Frontal cortex (tissue), 4 donors: ENCODE results near the gene CNTN5. TPM values are rescaled to one million over a fixed set of nuclear protein-coding genes. Genes with fewer than 3 reads are reported as not detected.

Source experiments
- DNase-seq, 2 donors: peaks; one replicate each; pipeline ENCODE4 v3.0.0; 2012; ENCODE audit warnings: low spot score in 2 of 2
- FAIRE-seq: peaks from 2 replicates; lab custom pipeline; 2012; peaks lifted over from hg19 to GRCh38; lab: Jason Lieb, UNC
- total RNA-seq: library from RNA; depleted of rRNA; stranded (reverse); fragments of >200 nt; gene quantifications from one replicate; pipeline ENCODE4 v1.2.3, GENCODE V29; 2014
- donor health status: control.
- donor health status: control.
- donor health status: control.

The CNTN5 gene
- total RNA-seq, 1 donor from 2014 or later, result 17.9 TPM

DNA sequence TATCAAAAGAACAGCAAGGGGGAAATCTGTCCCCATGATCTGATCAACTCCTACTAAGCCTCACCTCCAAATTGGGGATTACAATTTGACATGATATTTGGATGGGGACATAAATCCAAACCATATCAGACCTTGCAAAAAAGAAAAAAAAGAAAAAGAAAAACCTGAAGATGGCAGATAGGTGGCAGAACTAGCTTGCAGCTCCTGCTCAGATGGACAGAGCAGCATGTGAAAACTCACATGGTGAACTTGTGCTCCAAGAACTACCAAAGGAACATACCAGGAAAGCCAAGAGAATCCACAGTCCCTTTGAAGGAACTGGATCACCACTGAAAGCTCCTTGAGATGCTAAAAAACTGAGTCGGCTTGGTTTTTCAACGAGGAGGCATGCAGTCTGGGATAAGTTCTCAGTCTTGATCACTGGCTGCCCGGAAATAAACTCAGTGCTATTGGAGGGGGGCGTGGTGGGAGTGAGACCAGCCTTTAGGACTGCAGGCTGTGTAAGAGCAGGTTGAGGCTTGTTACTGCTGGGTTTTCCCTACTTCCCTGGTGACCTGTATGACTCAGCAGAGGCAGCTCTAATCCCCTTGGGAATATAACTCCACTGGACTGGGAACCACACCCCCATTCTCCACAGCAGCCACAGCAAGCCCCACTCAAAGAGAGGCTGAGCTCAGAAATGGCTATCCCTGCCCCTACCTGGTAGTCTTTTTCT is 1308.0 kb downstream of the CNTN5 start:
- FAIRE-seq (no peak), DNase-seq (no peak)

DNA sequence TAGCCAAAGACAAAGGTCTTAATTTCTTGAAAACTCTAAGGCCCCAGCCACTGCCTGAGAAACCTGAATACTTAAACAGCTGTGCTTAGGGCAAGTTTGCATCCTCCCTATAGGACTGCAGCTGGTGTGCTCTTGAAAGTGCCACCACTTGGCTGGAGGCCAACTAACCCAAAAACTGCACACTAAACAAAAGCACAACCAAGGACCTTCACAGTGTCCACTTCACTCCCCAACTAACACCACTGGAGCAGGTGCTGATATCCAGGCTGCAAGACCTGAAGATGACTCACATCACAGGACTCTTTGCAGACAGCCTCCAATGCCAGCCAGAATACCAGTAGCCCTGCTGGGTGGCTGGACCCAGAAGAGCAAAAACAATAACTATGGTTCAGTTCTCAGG is 1308.6 kb downstream of the CNTN5 start:
- no peak for DNase-seq
- FAIRE-seq, result no peak

DNA sequence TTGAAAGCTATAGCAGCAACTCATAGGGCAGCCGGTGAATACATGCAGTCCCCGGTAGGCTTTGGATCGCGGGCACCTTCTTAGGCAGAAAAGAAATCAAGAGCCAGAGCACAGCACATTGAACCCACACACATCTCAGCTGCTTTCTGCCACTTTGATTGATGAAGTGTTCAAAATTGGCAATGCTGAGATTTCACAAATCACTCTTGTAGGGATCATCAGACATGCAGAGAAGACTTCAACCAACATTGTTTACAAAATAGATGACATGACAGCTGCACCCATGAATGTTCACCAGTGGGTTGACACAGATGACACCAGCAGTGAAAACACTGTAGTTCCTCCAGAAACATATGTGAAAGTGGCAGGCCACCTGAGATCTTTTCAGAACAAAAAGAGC is 1316.1 kb downstream of the CNTN5 start:
- no peak for FAIRE-seq
- no peak for DNase-seq

DNA sequence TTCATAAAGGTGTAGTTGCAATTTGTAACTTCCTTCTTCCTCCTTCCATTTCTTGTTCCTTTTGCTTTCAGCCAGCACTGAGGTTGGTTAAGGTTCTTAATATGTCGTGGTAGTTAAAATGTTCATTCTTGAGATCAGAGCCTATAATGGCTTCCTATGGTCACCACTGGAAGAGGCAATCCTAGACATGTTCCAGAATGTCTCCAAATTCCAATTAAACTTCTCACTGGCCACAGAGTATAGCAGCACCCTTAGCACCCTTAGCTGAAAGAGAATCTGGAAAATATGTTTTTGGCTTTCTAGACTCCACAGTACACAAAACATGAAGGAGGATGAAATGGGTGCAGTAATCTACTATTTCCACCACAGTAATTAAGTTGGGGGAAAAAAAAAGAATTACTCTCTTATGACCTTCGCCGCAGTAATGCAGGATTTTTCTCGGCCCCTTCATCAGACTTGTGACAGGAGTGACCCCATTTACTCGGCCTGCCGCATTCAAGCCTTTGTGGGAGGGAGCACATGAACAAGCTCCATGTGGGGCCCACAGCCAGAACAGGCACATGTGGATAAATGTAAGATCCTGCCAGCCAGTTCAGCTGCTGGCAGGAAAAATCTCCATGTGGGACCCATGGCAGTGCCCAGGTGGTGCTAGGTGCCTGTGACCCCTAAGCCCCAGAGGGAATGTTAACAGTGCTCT is 1317.5 kb downstream of the CNTN5 start:
- no peak for FAIRE-seq
- DNase-seq, result no peak

DNA sequence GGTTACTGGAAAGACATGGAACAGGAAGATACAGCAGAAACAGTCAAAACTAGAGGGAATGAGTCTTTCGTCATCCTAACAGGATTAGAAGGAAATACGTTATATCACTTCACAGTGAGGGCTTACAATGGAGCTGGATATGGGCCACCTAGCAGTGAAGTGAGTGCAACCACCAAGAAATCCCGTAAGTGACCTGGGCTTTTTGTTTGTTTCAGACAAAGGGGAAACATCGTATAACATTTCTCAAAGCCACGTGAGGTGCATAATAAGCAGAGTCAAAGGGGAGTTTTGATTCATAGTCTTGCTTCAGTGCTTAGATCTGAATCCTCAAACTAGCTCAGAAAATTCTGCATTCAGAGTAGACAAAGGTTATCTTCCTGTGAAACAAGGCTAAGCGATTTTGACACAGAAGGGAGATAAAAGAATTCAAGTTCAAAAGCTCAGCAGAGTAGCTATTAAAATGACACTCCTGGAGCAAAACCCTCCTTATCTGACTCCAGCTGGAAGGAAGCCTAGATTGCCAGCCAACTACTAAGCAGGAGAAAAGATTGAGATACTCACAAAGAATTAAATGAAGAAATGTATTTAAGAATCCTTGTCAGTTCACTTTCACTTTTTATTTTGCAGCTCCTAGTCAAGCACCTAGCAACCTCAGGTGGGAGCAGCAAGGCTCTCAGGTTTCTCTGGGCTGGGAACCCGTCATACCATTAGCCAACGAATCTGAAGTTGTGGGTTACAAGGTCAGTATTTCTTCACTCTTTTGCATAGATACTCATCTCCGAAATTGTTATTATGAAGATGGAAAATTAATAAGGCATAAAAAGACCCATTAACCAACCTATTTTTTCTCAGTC is 1319.9 kb downstream of the CNTN5 start:
- FAIRE-seq (no peak), DNase-seq (no peak)

DNA sequence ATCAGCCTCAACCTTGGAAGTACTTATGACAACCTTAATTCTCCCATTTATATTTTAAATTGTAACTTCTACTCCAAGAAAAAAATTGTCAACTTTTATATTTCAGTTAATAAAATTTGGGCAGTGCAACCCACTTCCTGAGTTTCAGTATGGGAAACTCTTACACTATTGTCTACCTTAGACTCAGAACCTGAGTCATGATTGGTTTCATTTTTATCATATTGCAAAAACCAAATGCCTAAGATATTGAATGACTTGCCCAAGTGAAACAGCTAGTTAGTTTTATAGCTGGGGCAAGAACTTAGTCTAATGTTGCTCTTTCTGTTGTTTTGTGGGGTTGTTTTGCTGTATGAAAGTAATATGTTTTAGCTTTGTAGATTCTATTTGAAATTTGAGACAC is 1332.3 kb downstream of the CNTN5 start:
- no peak for DNase-seq
- no peak for FAIRE-seq

DNA sequence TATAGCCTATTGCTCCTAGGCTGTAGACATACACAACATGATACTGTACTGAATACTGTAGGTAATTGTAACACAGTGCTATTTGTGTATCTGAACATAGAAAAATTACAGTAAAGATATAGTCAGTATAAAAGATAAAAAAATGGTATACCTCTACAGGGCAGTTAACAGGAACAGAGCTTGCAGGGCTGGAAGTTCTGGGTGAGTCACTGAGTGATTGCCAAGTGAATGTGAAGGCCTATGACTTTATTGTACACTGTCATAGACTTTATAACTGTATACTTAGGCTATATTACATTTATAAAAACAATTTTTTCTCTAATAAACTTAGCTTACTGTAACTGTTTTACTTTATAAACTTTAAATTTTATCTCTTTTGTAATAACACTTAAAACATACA is 1334.0 kb downstream of the CNTN5 start:
- peak; percentile 37 for FAIRE-seq
- DNase-seq, result no peak

DNA sequence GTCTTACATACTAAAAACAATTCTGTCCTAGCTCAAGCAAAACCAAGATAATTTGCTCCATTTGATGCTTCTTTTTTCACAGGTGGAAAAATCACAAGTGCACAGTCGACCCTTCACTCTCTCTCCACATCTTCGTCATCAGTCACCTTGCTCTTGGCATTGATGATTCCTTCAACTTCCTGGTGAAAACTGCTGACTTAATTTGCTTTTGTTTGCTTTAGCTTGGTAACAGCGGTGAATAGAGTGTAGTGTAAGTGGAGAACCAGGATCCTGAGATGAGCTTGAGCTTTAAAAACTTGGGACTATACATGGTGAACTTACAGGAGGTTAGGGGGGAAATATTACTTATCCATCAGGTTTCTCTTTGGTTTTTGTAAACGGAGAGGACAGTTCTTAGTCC is 1335.3 kb downstream of the CNTN5 start:
- FAIRE-seq, result no peak

DNA sequence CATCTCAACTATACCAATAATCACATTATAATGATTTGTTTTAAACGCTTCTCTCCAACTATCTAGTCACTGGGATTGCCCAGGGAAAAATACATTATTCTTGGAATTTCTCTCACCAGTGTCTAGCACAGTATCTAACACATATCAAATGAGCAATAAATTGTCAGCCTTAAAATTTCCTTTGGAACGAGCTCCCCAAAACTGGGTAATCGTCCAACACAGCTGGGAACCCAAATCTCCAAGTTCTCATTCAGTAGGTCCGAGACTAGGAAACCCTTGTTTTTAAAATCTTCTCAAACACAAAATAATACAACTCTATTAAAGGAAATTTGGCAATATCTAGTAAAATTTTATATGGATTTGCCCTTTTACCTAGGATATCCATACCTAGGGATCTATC is 1338.5 kb downstream of the CNTN5 start:
- DNase-seq (no peak), FAIRE-seq (no peak)

More for the DNA sequence above, 1335.3 kb downstream of the CNTN5 start:
- DNase-seq, result no peak

DNA sequence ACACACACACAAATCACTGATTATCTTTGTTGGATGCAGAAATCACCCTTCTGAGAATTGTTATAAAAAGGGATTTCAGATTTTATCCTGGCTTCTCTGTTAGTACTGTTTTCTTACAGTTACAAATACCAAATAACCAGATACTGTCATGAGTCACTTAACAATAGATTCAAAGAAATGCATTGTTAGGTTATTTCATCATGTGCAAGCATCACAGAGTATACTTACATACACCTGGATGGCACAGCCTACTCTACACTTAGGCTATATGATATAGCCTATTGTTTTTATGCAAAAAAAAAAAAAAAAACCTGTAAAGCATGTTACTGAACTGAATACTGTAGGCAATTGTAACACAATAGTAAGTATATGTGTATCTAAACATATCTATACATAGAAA is 1347.1 kb downstream of the CNTN5 start:
- DNase-seq, result no peak
- FAIRE-seq, result no peak

DNA sequence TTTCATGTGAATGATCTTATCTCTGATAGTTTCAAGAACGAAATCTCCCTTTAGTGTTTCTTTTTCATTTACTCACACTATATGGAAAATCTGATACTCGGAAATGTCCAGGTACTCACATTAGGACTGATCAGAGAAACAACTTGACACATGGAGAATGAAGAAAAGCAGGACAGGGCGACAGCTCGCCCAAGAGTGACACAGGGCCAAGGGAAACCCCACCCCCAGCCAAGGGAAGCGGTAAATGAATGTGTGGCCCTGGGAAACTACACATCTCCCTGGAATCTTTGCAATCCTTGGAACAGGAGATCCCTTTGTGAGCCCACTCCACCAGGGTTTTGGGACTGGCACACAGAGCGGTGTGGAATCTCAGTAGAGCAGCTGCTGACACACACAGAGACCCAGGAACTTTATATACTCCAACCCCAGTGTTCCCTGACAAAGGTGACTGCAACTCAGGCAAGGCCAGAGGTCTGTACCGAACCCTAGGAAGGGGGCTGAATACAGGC is 1362.7 kb downstream of the CNTN5 start:
- no peak for FAIRE-seq
- no peak for DNase-seq

DNA sequence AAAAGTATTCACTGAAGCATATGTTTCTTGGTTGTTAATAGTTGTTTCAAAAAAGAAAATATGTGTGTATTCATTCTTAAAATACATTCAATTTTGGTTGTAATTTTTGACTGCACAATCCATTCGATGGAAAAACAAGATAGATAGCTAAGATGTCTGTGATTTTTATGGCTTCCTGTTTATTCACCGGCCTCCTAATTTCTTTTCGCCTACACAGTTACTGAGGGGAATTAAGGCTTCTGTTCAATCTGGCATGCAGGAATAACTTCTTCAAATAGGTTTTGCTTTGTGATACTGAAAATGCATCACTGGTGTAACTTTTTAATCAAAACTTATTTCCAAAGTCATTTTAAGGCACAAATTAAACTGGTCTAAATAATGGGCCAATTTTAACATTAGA is 1375.5 kb downstream of the CNTN5 start:
- FAIRE-seq (no peak), DNase-seq (no peak)

DNA sequence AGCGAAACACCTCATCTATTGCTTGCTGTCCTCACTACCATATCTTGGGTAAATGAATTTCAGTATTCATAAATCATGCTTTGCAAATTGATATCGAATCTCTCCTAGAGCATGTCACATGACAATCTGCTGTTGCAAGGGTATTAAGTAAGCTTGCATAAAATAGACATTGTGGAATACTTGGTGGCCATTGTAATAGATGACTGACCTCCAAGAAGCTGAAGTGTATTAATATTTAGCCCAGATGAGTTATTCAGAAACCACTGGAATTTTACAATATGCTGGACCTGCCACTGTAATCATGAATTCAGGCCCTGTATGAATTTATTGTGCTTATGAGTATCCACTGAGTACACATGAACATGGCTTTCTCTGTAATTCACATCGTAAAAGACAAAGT is 1376.7 kb downstream of the CNTN5 start:
- FAIRE-seq (no peak), DNase-seq (no peak)

DNA sequence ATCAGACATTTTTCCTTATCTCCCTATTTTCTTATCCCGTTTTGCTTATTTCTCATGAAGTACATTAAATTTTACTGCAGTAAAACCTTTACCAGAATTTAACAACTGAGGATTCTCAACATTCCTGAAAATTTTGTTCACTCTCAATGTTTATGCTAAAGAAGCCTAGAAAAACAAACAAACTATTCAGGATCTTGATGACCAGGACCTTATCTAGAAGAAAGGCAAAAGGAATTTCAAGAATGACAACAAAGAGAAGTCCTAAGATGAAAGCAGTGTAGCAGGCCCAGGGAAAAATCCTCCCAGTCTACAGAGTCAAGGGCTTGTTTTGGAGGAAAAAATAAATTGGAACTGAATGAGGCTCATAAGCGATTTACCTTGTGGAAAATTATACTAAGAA is 1383.1 kb downstream of the CNTN5 start:
- no peak for FAIRE-seq
- DNase-seq, result no peak

DNA sequence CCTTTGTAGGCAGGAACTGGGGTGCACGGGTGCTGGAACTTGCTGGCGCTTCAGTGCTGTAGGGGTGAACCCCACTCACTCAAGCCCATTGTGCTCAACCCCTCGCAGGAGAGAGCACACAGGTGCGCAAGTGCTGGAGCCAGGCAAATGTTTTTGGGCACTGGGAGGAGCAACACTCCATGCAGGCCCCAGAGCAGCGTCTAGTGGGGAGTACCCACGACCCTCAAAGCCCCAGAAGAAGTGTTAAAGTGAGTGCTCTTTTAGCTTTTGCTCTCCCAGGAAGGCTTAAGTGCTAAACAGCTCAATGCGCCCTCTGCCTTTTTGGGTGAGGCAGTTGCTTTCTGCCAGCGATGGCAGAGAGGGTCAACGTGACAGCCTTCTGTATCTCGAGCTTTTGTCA is 1384.2 kb downstream of the CNTN5 start:
- DNase-seq (no peak), FAIRE-seq (no peak)
